Anterior cingulate cortex (tissue), 58 donors: Measurements from ENCODE around the gene CDK12.
A peak's percentile ranks its signal among the peaks of the same experiment; 100 is the strongest.

Source experiments
- DNase-seq, 58 donors: peaks; one replicate each; lab custom pipeline; 2025; lab: John Stamatoyannopoulos, UW

CDK12 gene

DNA sequence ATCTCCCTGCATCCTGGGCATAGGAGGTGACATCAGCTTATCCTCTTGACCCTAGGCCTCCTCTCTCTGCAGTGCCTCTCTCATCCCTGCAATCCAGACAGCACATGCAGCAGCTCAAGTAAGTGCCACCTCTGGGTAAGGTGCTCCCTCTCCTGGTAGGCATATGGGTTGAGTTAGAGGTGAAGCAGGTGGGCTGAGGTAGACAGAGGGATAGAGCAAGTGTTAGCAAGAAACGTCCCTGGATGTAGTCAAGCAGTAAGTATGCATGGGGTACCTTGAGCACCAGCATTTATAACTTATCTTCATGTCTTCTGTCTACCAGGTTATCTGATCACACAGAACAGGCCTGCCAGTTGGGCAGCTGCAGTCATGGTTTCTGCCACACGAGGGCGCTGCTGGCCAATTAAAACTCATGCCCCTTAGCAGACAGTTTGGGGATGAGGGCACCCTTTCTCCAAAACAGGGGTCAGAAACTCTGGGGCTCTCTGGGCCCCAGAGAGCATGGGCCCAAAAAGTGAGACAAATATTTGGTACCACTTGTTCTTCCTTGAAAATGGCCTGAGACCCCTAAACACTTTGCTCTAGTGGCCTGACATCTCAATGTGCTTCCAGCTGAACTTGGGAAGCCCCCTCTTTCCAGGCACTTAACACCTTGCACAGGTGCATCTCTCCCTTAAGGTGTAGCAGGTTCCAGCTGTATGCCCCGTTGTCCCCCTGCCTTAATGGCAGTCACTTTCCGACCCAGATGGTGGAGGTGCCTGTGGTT lies 86.6 kb downstream of the CDK12 start:
- peak in 35 of 58 donors; percentile 4 to 80 (median 28) for DNase-seq

DNA sequence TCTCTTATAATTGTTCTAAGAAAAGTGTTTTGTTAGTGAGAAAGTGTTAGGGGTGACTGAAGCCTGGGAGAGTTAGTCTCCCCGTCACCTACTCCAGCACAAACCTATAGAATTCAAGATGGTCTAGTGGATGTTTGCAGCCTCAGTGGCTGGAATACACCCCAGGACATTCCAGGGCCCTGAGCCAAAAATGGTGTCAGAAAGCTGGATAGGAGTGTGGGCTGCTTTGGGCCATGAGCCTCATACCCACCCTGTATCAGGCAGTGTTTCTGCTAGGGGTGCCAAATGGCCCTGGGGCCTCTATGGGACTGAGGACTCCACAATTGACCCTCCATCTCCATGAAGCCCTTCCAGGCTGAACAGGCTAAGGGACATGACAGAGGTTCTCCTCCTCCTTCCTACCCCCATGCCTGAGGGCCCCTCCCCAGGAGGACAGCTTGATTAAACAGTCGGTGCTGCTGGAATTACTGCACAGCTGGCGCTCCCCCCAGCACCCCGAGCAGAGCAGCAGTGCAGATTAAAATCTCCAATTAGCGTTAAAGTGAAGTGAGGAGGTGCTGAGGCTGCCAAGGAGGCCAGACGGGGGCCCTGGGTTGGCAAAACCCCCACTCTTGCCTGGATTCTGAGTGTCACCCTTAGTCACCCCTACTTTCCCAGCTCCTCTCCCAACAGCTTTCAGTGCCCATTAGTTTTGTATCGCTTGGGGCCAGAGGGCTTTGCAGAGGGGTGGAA lies 87.4 kb downstream of the CDK12 start:
- no peak for DNase-seq

DNA sequence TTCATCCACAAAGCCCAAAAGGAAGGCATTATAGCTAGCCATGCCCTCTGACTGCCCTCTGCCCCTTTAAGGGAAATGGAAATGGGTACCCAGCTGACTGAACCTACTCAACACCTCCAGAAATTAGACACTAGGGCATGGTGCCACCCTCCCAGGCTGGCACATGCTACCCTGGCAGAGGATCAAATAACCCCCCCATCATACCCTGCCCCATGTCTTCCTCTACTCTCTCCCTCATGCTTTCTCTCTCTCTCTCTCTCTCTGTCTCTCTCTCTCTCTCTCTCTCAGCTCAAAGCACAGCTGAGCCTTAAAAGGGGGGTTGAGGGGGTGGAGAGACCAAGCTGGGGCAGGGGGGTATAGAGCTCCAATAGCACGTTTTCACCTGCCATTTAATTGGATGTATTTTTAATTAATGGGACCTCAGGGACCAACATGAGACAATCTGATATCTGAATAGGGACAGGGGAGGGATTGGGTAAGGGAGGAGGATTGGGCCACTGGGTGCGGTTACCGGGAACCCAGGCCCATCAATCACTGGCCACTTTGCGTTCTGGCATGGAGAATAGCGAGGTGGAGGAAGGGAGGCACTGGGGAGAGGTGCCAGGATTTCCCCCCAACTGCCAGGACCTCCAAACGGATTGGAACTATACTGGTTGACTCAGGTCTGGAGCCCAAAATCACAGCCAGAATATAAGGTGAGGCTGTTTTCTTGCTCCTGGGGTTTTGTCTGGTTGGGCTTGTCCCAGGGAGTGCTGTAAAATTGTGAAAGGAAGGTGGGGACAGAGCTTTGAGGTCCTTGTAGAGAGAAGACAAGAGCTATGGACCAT lies 88.7 kb downstream of the CDK12 start:
- DNase-seq: no peak

DNA sequence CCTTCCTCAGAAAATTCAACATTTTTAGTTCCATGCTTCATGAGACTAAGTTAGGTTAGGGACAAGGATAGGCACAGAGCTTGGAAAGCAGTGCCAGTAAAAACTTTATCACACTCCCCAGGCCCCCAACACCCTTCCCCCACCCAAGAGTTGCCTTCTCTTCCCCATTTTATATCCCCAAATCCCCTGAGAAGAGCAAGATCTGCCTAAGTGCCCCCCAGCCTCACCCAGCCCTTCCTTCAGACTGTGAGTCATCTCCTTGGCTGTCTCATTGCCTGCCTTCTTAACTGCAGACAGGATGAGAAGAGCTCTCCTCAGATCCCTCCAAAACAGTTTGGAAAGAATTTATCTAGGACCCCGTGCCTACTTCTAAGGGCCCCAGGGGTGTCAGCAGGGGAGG lies 90.6 kb downstream of the CDK12 start:
- DNase-seq: no peak

DNA sequence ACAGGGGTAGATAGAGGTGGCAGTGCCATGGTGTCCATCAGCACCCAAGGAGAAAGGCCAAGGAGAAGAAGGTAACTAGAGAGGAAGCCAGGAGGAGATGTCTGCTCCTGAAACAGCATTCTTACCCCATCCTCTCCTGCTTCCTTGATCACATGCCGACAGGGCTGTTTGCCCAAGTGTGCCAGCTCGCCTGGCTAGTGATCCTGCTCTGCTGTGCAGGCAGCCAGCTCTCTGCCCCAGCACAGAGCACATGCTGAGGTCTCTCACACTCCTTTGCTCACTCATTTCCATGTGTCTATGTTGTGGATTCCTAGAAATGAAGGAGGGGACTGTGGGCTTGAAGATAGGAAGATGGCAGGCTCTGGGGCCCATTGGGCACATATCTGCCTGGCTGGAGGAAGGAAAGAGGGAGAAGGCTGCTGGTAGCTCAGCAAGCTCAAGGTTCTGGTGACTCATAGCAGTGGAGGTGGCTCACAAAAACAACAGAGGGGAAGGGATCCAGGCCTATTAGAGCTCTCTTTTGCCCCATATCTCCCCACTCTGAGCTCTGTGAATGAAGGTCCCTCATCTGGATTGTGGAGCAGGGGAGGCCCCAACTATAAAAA lies 92.2 kb downstream of the CDK12 start:
- peak in 3 of 58 donors; percentile 10 to 25 (median 15) for DNase-seq

DNA sequence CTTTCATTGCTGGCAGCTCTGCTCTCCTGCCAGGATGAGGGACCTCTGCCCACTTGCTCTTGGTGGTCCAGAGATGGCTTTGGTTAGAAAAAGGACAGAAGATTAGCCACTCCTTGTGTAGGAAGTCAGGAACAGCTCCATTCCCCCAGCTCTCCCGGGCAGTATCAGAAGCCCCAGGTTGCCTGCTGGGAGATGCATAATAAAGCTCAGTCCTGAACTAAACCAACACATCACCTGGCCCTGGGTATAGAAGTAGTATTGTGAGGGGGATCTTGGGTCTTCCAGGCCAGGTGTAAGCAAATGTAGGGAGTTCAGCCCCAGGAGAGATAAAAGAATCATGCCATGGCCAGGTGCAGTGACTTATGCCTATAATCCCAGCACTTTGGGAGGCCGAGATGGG lies 94.1 kb downstream of the CDK12 start:
- no peak for DNase-seq

DNA sequence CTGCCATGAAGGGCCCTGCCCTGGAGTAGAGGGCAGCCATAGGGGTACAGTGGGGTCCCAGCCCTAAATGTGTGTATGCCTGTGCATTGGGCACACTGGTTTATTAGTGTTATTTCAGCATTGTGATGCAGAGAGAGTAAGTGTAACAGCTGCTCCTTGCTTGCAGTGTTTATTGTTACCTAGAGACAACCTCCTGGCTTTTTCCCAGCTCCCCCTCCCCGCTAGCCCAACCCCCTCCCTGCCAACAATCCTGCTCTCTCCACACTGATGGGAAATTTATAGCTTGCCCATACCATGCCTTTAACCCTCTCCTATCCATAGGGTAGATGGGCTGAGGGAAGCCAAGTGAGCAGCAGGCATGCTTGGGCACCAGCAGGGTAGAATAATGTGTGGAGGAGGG lies 95.1 kb downstream of the CDK12 start:
- no peak for DNase-seq

DNA sequence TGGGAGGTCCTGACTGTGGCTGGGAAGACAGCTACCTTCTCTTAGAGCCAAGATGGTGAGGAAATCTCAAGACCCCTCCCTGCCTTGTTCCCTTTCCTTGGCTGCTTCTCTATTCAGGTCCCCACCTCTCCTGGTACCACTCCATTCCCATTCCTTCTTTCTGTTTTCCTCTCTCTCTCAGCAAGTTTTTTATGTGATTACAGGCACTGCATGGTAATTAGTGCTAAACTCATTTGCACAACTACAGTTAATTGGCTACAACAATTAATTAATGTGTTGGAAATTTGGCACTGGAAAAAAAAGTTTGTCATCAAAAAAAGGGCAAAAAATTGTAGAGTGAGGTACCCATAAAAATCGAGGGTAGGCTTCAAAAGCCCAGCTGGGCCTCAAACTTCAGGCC lies 101.1 kb downstream of the CDK12 start:
- no peak for DNase-seq

DNA sequence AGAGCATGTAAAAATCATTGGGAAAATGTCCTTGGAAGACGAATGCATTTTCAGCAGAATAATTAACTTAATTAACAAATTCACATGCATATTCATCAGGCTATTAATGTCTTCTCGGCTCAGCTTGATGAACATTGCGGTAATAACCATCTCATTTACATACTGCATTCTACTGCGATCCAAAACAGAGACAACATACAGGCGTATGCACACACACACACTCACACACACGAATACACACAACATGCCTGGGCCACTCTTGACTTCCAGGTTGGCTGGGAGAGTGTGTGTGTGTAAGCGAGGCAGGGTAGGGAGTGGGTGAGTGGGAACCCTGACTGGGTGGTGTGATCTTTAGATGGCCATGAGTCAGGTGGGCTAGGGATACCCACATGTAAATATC lies 101.7 kb downstream of the CDK12 start:
- no peak for DNase-seq

DNA sequence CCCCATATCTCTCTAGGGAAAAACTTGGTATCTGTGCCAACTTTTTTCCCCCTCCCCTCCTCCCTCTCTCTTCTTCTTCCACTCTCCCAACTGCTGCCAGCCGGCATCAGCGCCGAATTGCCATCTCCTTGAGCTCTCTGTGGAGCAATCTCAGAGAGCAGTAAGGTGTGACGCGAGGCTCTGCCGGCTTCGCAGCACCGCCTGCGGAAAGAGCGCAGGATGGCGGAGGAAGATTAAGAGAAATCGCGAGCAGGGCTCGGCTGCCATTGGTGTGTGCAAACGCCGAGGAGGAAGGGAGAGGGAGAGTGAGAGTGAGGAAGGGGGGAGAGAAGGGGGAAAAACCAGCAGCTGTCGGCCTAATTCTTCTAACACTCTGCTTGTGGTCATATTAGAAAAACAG lies 102.2 kb downstream of the CDK12 start:
- DNase-seq: peak in 26 of 58 donors; percentile 8 to 65 (median 27)

DNA sequence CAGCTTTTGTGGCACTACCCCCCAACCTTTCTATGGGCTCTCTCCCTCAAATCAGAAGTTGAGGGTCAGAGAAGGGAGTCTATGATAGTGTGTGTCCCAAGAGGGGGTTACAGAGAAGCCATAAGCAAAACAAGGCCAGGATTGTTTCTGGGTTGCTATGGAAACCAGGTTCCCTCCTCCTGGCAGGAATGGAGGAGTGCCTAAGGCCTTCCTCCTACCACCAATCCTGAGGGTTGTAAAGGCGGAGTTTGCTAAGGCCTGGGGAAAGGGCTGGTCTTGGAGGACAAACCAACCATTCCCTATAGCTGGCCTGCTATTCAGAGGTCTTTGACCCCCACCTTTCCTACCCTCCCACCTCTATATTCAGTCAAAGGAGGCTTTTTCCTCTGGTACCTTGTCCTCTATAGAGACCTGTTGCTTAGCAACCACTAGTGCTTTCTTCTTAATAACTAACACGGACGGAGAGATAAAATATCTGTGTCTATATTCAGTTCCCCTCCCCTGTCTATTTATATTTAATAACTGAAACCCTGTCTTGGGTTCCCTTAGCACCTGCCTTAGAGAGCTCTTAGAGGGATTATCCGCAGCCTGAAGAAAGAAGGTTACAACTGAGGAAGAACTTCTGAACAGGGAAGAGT lies 103.0 kb downstream of the CDK12 start:
- peak in 1 of 58 donors; percentile 8 for DNase-seq

DNA sequence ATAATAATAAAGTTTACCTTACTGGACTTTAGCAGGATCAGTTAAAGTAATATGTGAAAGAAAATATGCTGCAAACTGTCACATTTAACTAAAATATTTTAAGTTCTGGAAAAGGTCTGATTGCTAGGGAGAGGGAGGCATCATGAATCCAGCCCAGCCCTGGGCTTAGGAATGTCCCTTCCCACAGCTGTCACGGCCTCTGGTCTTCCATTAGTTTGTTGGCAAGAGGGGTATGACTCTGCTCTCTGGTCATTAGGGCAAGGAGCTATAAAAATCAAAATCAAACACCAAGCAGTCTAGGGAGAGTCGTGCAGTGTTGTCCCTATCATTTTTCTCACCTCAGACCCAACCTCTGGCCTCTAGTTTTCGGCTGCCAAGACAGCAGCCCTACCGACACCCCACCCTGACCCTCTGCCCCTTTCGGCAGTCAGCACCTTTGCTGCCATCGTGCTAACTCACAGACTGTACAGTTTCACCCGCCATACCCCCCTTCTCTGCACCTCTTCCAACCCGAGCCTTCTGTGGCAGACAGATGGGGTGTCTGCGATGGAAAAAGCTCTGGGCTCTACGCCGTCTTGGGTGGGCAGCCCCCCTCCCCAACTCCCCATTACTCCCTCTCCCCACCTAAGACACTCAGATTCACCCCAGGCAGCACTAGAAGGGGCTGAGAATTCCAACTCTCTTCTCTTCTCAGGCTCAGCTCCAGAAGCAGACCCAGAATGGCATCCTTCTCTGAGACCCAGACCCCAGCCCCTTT lies 105.0 kb downstream of the CDK12 start:
- DNase-seq: no peak

DNA sequence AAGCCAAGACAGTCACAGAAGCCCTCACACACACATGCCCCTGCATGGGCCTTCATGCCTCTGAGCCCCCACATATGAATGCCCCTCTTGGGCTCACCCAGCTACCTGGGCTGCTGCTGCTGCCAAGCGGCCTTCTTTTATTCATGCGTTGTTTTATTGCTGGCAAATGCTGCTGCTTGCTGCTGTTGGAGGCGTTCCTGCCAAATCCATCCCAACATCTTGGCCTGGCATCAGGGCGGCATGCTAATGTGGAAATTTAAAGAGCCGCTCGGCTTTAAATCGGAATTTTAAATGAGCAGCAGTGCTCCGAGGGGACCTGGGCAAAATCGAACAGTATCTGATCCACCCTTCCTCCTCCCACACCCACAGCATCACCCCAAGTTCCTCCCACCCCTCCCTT lies 107.4 kb downstream of the CDK12 start:
- DNase-seq: peak in 21 of 58 donors; percentile 4 to 51 (median 22)

DNA sequence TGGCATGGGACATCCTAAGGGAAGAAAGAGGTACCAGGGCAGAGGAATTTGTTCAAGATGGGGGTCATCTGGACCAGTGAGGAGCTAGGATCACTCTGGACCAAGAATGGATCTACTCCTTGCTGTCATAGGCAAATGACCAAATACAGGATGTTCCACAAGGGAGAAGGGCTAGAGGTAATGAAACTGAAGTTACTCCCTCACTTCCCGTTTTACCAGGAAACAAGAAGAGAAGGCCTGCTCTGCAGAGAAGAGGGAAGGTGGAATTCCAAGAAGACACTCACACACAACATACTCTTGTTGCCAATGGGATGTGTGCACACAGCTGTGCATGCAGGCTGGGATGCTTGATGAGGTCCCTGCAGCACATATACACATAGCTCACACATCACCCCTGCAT lies 107.8 kb downstream of the CDK12 start:
- DNase-seq: no peak

DNA sequence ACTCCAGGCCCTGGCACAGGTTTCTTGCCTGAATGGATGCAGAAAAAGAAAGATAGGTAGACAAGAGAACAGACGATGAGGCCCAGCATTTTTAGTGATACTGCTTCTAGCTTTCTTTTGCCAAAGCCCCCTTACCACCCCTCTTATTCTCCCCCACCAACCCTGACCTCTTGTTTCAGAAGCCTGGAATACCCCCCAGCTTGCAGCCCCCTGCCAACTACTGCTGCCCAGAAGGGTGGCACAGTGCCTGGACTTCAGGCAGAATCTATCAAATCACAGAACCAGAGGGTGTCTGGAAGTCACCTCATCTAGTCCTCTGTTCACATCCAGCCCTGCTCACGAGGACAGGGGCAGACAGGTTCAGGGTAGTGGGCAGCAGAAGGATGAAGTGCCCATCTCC lies 110.8 kb downstream of the CDK12 start:
- no peak for DNase-seq

DNA sequence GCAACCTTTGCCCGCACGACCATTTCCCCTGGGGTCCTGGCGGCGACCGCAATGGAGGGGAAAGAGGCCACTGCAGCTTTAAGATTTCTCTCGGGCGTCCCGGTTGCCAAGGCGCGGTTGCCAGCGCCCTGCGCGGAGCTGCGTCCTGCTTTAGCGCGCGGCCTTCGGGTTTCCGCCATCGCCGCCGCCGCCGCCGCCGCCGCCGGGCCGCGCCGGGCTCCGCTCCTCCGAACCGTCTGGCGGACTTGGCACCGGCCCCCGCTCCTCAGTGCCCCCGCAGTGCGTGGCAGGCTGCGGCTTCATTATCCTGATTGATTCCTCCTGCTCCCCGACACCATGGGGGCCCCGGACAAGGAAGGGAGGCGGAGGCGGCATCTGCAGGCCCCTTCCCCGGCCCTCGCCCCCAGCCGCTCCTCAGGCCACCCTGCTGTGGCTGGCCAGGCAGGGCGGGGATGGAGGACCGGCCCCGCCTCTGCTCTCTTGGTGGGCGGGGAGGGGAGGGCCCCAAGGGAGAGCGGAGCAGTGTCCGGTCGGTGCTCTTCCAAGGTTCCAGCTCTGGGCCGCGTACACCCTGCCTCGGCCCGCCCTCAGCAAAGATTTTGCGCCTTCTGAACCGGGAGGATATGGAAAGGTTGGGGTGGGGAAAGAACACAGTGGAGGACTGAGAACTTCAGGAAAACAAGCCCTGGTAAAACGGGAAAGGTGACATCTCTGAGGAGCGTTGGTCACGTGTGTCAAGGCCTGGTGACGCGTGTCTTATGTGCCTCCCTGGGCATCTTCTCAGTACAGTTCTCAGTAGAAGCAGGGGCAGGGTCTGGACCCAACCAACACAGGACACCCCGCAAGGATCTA lies 112.4 kb downstream of the CDK12 start:
- DNase-seq: peak in 41 of 58 donors; percentile 14 to 74 (median 41)

DNA sequence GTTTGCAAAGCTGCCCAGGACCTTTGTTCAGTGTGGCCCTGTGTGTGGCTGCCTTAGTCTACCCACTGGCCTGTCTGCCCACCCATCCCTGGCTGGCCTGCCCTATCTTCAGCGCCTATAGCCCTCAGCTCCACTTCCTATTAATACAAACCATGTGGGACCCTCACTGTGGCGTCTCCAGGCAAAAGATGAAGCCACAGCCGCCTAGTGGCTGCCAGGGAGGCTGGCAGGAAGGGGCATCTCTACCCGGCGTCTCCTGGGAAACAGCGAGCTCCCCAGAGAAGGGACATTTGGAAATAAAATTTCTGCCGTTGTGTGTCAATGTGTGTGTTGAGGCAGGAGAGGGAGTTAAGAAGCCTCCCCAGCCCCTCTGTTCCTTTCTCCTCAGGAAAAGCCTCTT lies 114.9 kb downstream of the CDK12 start:
- DNase-seq: peak in 20 of 58 donors; percentile 11 to 65 (median 28)

DNA sequence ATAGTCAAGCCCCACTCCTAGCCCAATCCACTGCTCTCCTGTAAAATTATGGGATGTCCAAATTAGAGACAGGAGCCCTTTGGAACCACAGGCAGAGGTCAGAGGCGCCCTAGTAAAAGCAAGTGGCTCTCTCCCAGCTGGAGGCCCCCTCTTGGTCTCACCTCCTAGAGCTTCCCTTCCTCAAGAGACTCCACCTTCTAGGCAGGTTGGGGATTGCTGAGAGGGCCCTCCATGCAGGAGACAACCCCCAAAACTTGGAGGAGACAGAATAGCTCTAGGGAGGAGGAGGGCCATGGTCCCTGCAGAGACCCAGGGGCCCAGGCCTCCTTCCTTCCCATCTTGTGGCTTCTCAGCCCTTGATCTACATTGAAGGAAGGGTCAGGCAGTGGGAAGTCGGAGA lies 117.0 kb downstream of the CDK12 start:
- DNase-seq: no peak
